Smooth muscle cell (in vitro differentiated cells): Measurements from ENCODE around the gene DDX21. TPM values are rescaled to one million over a fixed set of nuclear protein-coding genes. Genes with fewer than 3 reads are reported as not detected.
A peak's percentile ranks its signal among the peaks of the same experiment; 100 is the strongest.

ENCODE experiments used
- DNase-seq: peaks from one replicate; lab custom pipeline; 2025; ENCODE audit not compliant: unreplicated experiment; lab: John Stamatoyannopoulos, UW
- H2AFZ ChIP-seq: fragments of 200-600 bp; sonication (generic); 2 replicates; pipeline ENCODE4 v1.6.0; 2016; ENCODE audit warnings: antibody characterized with exemption, low read depth, mild to moderate bottlenecking
- H3F3A ChIP-seq: fragments of 200-600 bp; sonication (generic); 2 replicates; pipeline ENCODE4 v1.6.0; 2017; ENCODE audit warnings: antibody characterized with exemption, low read depth
- H3K27ac ChIP-seq: fragments of 200-600 bp; sonication (generic); 2 replicates; pipeline ENCODE4 v1.5.1; 2016; ENCODE audit warnings: low read depth, mild to moderate bottlenecking
- H3K27me3 ChIP-seq: fragments of 200-600 bp; sonication (generic); 2 replicates; pipeline ENCODE4 v1.6.1; 2016; ENCODE audit warnings: low read depth, mild to moderate bottlenecking
- H3K36me3 ChIP-seq: fragments of 200-600 bp; sonication (generic); 2 replicates; pipeline ENCODE4 v1.5.1; 2016; ENCODE audit warnings: low read depth
- H3K4me1 ChIP-seq: fragments of 200-600 bp; sonication (generic); 2 replicates; pipeline ENCODE4 v1.5.1; 2016; ENCODE audit warnings: low read depth
- H3K4me2 ChIP-seq: fragments of 200-600 bp; sonication (generic); 2 replicates; pipeline ENCODE4 v1.6.0; 2016; ENCODE audit warnings: mild to moderate bottlenecking
- H3K4me3 ChIP-seq: fragments of 200-600 bp; sonication (generic); 2 replicates; pipeline ENCODE4 v1.5.1; 2016; ENCODE audit warnings: mild to moderate bottlenecking
- H3K79me2 ChIP-seq: fragments of 200-600 bp; sonication (generic); 2 replicates; pipeline ENCODE4 v1.6.0; 2016; ENCODE audit warnings: low read depth, mild to moderate bottlenecking
- H3K9ac ChIP-seq: fragments of 200-600 bp; sonication (generic); 2 replicates; pipeline ENCODE4 v1.6.0; 2016; ENCODE audit warnings: low read depth
- H3K9me3 ChIP-seq: fragments of 200-600 bp; sonication (generic); replicated peaks from 2 replicates; pipeline ENCODE4 v1.5.1; 2016; ENCODE audit warnings: low read depth
- H4K20me1 ChIP-seq: fragments of 200-600 bp; sonication (generic); 2 replicates; pipeline ENCODE4 v1.6.0; 2016; ENCODE audit warnings: low read depth
- CTCF ChIP-seq: fragments of 200-600 bp; sonication (generic); IDR thresholded peaks from 2 replicates; pipeline ENCODE4 v1.5.1; 2017; ENCODE audit warnings: borderline replicate concordance, mild to moderate bottlenecking, antibody characterized with exemption; ENCODE audit not compliant: insufficient read depth, poor library complexity, severe bottlenecking
- WGBS: methylation state at CpG from one replicate; pipeline ENCODE4 v1.1.7; 2016; ENCODE audit warnings: low lambda C conversion rate; 5-methylcytosine and 5-hydroxymethylcytosine counted together
- polyA plus RNA-seq: library from polyadenylated mRNA; unstranded; fragments of >200 nt; fragmentation: Nextera tagmentation; extraction: Ambion mirVana; gene quantifications from 2 replicates; pipeline ENCODE4 v1.2.1, GENCODE V29; 2016
- total RNA-seq: library from RNA; depleted of rRNA; stranded (reverse); fragments of >200 nt; gene quantifications from 2 replicates; pipeline ENCODE4 v1.2.3, GENCODE V29; 2014

DDX21 gene
- total and polyA plus RNA-seq, 2 experiments from 2014 or later: 9.9 to 47.7 TPM

- no peaks in the 10 kb centered on the region for H3K4me1 ChIP-seq
- DNase-seq: no peak
- H3K36me3 ChIP-seq: peaks cover 20% of the 10 kb centered on the region
- H3K79me2 ChIP-seq: no peaks in the 10 kb centered on the region
- no peak overlapping the region for H3K4me3 ChIP-seq
- no peaks in the 10 kb centered on the region for H4K20me1 ChIP-seq
- no peaks in the 10 kb centered on the region for H3K9me3 ChIP-seq
- H3K4me2 ChIP-seq: no peak overlapping the region
- H3K27me3 ChIP-seq: no peaks in the 10 kb centered on the region
- no peak overlapping the region for H3K9ac ChIP-seq
- no peak overlapping the region for H2AFZ ChIP-seq
- no peak for TF ChIP-seq CTCF
- no peak overlapping the region for H3K27ac ChIP-seq
- H3F3A ChIP-seq: no peaks in the 10 kb centered on the region
- 97% methylated on average over 3 of the region's 3 CpGs for WGBS
Observed at GRCh38 chr10:68950598-68950997, 5.4 kb upstream of the DDX21 start.

GRCh38 chr10:68954904-68955303 is 1.1 kb upstream of the DDX21 start:
- WGBS: 94% methylated on average over 12 of the region's 12 CpGs
- Histone ChIP-seq H3K79me2 (peaks cover 32% of the 10 kb centered on the region), H3F3A (no peaks in the 10 kb centered on the region), H3K4me2 (peak overlapping the region; percentile 90), H2AFZ (no peak overlapping the region), H3K9me3 (no peaks in the 10 kb centered on the region), H3K4me3 (peak overlapping the region; percentile 71), H4K20me1 (peaks cover 26% of the 10 kb centered on the region), H3K27me3 (no peaks in the 10 kb centered on the region), H3K9ac (peak overlapping the region; percentile 76), H3K27ac (peak overlapping the region; percentile 89), H3K4me1 (peaks cover 10% of the 10 kb centered on the region), H3K36me3 (peaks cover under 1% of the 10 kb centered on the region)
- no peak for DNase-seq
- TF ChIP-seq CTCF: no peak

GRCh38 chr10:68955355-68955831 is 577 bp upstream of the DDX21 start:
- TF ChIP-seq CTCF: no peak
- H3K79me2 ChIP-seq: peaks cover 37% of the 10 kb centered on the region
- H3F3A ChIP-seq: no peaks in the 10 kb centered on the region
- H3K27me3 ChIP-seq: no peaks in the 10 kb centered on the region
- peak overlapping the region; percentile 89 for H3K27ac ChIP-seq
- DNase-seq: no peak
- peak overlapping the region; percentile 90 for H3K4me2 ChIP-seq
- H4K20me1 ChIP-seq: peaks cover 30% of the 10 kb centered on the region
- H3K36me3 ChIP-seq: peaks cover 3% of the 10 kb centered on the region
- H3K9me3 ChIP-seq: no peaks in the 10 kb centered on the region
- H3K9ac ChIP-seq: peak overlapping the region; percentile 76
- H2AFZ ChIP-seq: peak overlapping the region; percentile 90
- peaks cover 10% of the 10 kb centered on the region for H3K4me1 ChIP-seq
- peak overlapping the region; percentile 71 for H3K4me3 ChIP-seq
- WGBS: 10% methylated on average over 16 of the region's 16 CpGs

- DNase-seq: no peak
- WGBS: 33% methylated on average over 7 of the region's 7 CpGs
- H3F3A ChIP-seq: no peaks in the 10 kb centered on the region
- H3K79me2 ChIP-seq: peaks cover 55% of the 10 kb centered on the region
- H4K20me1 ChIP-seq: peaks cover 46% of the 10 kb centered on the region
- H3K27ac ChIP-seq: peak overlapping the region; percentile 89
- H3K9me3 ChIP-seq: no peaks in the 10 kb centered on the region
- H3K4me1 ChIP-seq: peaks cover 10% of the 10 kb centered on the region
- peak overlapping the region; percentile 76 for H3K9ac ChIP-seq
- TF ChIP-seq CTCF: no peak
- peak overlapping the region; percentile 71 for H3K4me3 ChIP-seq
- peak overlapping the region; percentile 90 for H3K4me2 ChIP-seq
- peaks cover 13% of the 10 kb centered on the region for H3K36me3 ChIP-seq
- H2AFZ ChIP-seq: no peak overlapping the region
- H3K27me3 ChIP-seq: no peaks in the 10 kb centered on the region
Observed at GRCh38 chr10:68957284-68957615, 1.3 kb downstream of the DDX21 start.
